NCI-H82 (cell line): ENCODE results near the gene SSBP3.
"Not testable (repeated sequence)": the region's sequence is repeated elsewhere in the genome, so short reads cannot be mapped to it uniquely, and the experiment has no call there.

Experiments
- DNase-seq: peaks from one replicate; lab custom pipeline; 2025; lab: John Stamatoyannopoulos, UW

Gene SSBP3

GRCh38 chr1:54406339-54407153, at the start of gene SSBP3:
Gene SSBP3, minus strand, starts transcription at chr1:54406394.
- DNase-seq = peak; percentile 95

GRCh38 chr1:54453509-54453908, 47.3 kb upstream of the SSBP3 start:
- no peak for DNase-seq

- DNase-seq = no peak
Measured at GRCh38 chr1:54453022-54453421, 46.8 kb upstream of the SSBP3 start.

- not testable (repeated sequence) for DNase-seq
Measured at GRCh38 chr1:54449431-54449830, 43.2 kb upstream of the SSBP3 start.

GRCh38 chr1:54448801-54449200, 42.6 kb upstream of the SSBP3 start:
- not testable (repeated sequence) for DNase-seq

- not testable (repeated sequence) for DNase-seq
Measured at GRCh38 chr1:54447081-54447480, 40.9 kb upstream of the SSBP3 start.

- no peak for DNase-seq
Measured at GRCh38 chr1:54442185-54442584, 36.0 kb upstream of the SSBP3 start.

GRCh38 chr1:54439550-54440223, 33.5 kb upstream of the SSBP3 start:
- DNase-seq = no peak

- no peak for DNase-seq
Measured at GRCh38 chr1:54437783-54438182, 31.6 kb upstream of the SSBP3 start.

GRCh38 chr1:54436826-54437225, 30.6 kb upstream of the SSBP3 start:
- no peak for DNase-seq

GRCh38 chr1:54429838-54430237, 23.6 kb upstream of the SSBP3 start:
- DNase-seq = no peak

- DNase-seq = no peak
Measured at GRCh38 chr1:54428837-54429518, 22.8 kb upstream of the SSBP3 start.

- no peak for DNase-seq
Measured at GRCh38 chr1:54425152-54425584, 19.0 kb upstream of the SSBP3 start.

- no peak for DNase-seq
Measured at GRCh38 chr1:54424398-54424797, 18.2 kb upstream of the SSBP3 start.

GRCh38 chr1:54421101-54421504, 14.9 kb upstream of the SSBP3 start:
- no peak for DNase-seq

- not testable (repeated sequence) for DNase-seq
Measured at GRCh38 chr1:54418598-54418997, 12.4 kb upstream of the SSBP3 start.

GRCh38 chr1:54417123-54417522, 10.9 kb upstream of the SSBP3 start:
- DNase-seq = no peak

- no peak for DNase-seq
Measured at GRCh38 chr1:54416435-54416834, 10.2 kb upstream of the SSBP3 start.

- DNase-seq = no peak
Measured at GRCh38 chr1:54415991-54416390, 9.8 kb upstream of the SSBP3 start.

GRCh38 chr1:54415533-54415932, 9.3 kb upstream of the SSBP3 start:
- no peak for DNase-seq

GRCh38 chr1:54413732-54414131, 7.5 kb upstream of the SSBP3 start:
- no peak for DNase-seq

GRCh38 chr1:54413295-54413694, 7.1 kb upstream of the SSBP3 start:
- DNase-seq = no peak

- DNase-seq = no peak
Measured at GRCh38 chr1:54410359-54410758, 4.2 kb upstream of the SSBP3 start.
